ENCODE measurements around the gene SYTL2.
A peak's percentile ranks its signal among the peaks of the same experiment; 100 is the strongest.
"Not testable (repeated sequence)": the region's sequence is repeated elsewhere in the genome, so short reads cannot be mapped to it uniquely, and the experiment has no call there.

The SYTL2 gene

GRCh38 chr11:85810871-85811611, at the start of gene SYTL2:
Gene SYTL2, minus strand, starts transcription at chr11:85811141. Its CDS starts 53,416 bp downstream, at chr11:85757725.
- peak; percentile 57 for DNase-seq

GRCh38 chr11:85859541-85859940, 48.6 kb upstream of the SYTL2 start:
- not testable (repeated sequence) for DNase-seq

GRCh38 chr11:85857098-85857497, 46.2 kb upstream of the SYTL2 start:
- DNase-seq = no peak

- no peak for DNase-seq
Measured at GRCh38 chr11:85855341-85855656, 44.4 kb upstream of the SYTL2 start, which contains the start of gene CCDC83. Gene CCDC83, plus strand, starts transcription at chr11:85855383. Its CDS starts 9,741 bp downstream, at chr11:85865124.

- DNase-seq = peak; percentile 80
Measured at GRCh38 chr11:85854557-85855340, 43.8 kb upstream of the SYTL2 start.

- DNase-seq = no peak
Measured at GRCh38 chr11:85854212-85854556, 43.2 kb upstream of the SYTL2 start.

GRCh38 chr11:85853541-85853940, 42.6 kb upstream of the SYTL2 start:
- DNase-seq = not testable (repeated sequence)

- DNase-seq = not testable (repeated sequence)
Measured at GRCh38 chr11:85852754-85853153, 41.8 kb upstream of the SYTL2 start.

- DNase-seq = no peak
Measured at GRCh38 chr11:85848556-85848955, 37.6 kb upstream of the SYTL2 start.

DNA sequence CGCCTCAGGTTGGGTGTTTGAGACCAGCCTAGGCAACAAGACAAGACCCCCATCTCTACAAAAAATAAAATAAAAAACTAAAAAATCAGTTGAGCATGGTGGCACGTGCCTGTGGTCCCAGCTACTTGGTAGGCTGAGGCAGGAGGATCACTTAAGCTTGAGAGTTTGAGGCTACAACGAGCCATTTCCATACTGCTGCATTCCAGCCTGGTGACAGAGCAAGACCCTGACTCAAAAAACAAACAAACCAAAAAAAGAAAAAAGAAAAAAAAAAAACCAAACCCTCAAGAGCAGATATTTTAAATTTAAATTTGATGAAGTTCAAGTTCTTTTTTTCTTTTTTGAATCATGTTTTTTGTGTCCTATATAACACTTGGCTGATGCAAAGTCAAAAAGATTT, 37.1 kb upstream of the SYTL2 start:
- DNase-seq = no peak

- DNase-seq = no peak
Measured at GRCh38 chr11:85847436-85847835, 36.5 kb upstream of the SYTL2 start.

DNA sequence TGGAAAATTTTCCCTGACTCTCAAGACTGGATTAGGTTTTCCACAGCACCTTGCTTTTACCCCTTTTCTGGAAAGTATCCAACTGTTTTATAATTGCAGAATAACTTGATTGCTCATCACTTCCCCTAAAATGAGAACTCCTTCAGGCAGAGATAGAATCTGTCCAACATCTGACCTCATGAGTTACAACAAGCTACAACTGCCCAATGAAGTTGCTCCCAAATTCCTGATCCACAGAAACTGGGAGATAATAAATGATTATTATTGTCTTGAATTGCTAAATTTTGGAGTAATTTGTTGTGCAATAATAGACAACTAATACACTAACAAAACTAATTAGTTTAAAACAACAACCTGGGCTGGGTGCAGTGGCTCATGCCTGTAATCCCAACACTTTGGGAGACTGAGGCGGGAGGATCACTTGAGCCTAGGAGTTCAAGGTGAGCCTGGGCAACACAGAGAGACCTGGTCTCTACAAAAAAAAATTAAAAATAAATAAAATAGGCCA, 34.2 kb upstream of the SYTL2 start:
- DNase-seq = no peak

GRCh38 chr11:85844439-85845123, 33.6 kb upstream of the SYTL2 start:
- no peak for DNase-seq

DNA sequence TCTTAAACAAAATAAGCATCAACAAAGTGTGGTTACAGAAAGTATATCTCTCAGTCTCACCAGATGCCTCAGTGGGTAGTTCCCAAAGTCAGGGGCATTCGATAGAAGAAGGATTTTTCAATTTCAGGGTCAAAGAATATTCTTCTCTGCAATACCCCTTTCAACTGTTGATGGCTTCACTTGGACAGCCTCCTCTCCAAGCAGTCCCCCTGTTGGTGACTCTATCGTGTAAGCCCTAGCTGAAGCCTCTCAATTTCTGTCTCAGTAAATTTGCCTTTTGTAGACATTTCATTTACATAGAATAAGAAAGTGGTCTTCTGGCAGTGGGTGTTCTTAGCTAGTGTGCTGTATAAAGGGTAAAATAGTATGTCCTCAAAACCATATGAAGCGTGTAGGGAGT, 33.0 kb upstream of the SYTL2 start:
- no peak for DNase-seq

DNA sequence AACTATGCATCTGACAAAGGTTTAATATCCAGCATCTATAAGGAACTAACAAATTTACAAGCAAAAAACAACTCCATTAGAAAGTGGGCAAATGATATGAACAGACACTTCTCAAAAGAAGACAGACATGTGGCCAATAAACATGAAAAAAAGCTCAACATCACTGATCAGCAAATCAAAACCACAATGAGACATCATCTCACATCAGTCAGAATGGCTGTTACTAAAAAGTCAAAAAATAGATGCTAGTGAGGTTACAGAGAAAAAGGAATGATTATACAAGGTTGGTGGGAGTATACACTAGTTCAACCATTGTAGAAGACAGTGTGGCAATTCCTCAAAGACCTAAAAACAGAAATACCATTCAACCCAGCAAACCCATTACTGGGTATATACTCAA, 30.0 kb upstream of the SYTL2 start:
- not testable (repeated sequence) for DNase-seq

- DNase-seq = no peak
Measured at GRCh38 chr11:85835729-85836128, 24.8 kb upstream of the SYTL2 start.

DNA sequence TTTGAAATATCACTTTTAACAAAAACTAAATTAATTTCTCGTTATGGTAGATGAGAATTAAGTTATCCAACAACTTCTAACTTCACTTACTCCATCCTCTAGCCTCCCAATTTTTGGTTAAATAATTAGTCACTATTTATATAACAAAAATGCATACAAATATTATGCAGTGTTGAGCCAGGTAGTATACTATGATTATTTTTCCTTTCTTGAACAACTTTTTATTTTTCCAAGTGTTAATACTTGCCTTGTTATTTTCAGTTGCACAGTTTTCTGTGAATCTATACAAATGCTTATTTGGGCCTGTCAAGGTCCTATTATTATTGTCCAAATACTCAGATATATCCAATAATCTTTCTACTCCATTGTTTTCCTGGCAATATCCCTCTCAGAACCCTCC, 24.3 kb upstream of the SYTL2 start:
- DNase-seq = no peak

DNA sequence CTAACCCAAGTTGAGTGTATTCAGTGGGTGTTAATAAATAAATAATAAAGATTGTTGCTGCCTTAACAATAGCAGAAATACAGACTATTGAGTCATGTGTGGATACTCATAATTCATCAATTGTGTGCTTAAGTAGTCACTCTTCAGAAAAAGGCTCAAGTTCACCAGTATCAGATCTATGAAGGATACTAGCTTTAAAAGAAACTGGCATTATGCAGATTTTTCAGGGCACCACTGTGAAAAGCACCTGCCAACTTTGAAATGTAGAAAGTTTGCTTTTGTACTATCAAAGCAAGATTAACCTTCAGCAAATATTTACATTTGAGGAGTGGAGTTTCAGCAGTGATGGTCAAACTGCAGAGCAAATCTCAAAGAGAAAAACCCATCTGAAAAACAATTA, 20.1 kb upstream of the SYTL2 start:
- no peak for DNase-seq

DNA sequence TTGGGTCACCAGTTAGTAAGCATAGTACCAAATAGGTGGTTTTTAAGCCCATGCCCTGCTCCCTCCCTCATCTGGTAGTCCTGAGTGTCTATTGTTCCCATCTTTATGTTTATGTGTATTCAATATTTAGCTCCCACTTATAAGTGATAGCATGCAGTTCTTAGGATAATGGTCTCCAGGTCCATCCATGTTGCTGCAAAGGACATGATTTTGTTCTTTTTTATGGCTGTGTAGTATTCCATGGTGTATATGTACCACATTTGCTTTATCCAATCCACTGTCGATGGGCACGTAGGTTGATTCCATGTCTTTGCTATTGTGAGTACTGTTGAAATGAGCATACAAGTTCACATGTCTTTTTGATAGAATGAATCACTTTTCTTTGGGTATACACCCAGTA, 18.2 kb upstream of the SYTL2 start:
- no peak for DNase-seq

- no peak for DNase-seq
Measured at GRCh38 chr11:85828640-85828978, 17.7 kb upstream of the SYTL2 start.

GRCh38 chr11:85827748-85828639, 17.1 kb upstream of the SYTL2 start:
- DNase-seq = no peak

DNA sequence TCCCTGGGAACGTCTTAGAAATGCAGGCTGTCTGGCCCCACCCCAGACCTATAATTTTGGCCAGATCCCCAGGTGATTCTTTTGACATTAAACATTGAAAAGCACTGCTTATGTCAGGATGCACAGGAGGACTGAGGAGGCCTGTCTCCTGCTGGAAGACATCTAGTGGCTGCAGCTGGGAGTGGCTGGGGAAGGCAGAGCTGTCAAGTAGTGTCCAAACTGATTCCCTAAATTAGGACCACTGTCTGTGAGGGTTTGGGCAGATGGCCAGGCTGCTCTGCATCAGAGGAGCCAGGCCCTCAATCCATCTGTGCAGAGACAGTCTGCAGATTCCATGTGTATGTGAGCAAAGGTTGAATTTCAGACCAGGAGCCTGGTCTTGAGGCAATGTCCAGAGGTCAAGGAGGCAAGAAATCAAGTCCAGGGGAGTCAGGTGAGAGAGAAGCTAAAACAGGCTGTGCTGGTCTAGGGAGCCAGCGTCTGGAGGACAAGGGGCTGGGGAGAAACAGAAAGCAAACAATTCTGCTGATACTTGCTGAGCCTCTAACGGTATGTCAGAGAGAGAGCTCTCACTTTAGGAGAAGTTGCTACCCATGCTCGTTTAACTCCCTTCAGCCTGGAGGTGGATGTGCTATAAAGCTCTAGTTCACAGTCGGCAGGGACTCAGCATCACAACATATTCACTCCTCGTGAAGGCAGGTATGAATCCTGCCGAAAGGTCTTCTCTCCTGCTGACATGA, 15.3 kb upstream of the SYTL2 start:
- DNase-seq = peak; percentile 15

All from NCI-H1436 (cell line).